Ectodermal cell (in vitro differentiated cells): Measurements from ENCODE around the gene OR6B1.
"Not testable (repeated sequence)": the region's sequence is repeated elsewhere in the genome, so short reads cannot be mapped to it uniquely, and the experiment has no call there.

Experiments used
- H3K27ac ChIP-seq: 2 replicates; pipeline ENCODE4 v1.7.0; 2013; ENCODE audit warnings: mild to moderate bottlenecking, low read depth, low read length; ENCODE audit not compliant: insufficient read depth, poor library complexity, severe bottlenecking
- H3K27me3 ChIP-seq: 2 replicates; pipeline ENCODE4 v1.7.0; 2013; ENCODE audit warnings: mild to moderate bottlenecking, low read length; ENCODE audit not compliant: insufficient read depth, control insufficient read depth, poor library complexity, severe bottlenecking
- H3K36me3 ChIP-seq: one replicate; pipeline ENCODE4 v1.7.0; 2013; ENCODE audit warnings: low read length; ENCODE audit not compliant: control insufficient read depth, insufficient read depth
- H3K4me1 ChIP-seq: one replicate; pipeline ENCODE4 v1.7.0; 2013; ENCODE audit warnings: low read length; ENCODE audit not compliant: control insufficient read depth, insufficient read depth
- H3K4me3 ChIP-seq: 2 replicates; pipeline ENCODE4 v1.7.0; 2013; ENCODE audit warnings: low read depth, low read length, control low read depth; ENCODE audit not compliant: insufficient read depth
- H3K9me3 ChIP-seq: 2 replicates; pipeline ENCODE4 v1.7.0; 2013; ENCODE audit warnings: mild to moderate bottlenecking, low read length, moderate library complexity; ENCODE audit not compliant: control insufficient read depth
- WGBS, 2 experiments: methylation state at CpG; one replicate each; pipeline ENCODE4 v1.1.7; 2013; ENCODE audit warnings: missing lambda C conversion rate in 2 of 2; 5-methylcytosine and 5-hydroxymethylcytosine counted together

Gene OR6B1

DNA sequence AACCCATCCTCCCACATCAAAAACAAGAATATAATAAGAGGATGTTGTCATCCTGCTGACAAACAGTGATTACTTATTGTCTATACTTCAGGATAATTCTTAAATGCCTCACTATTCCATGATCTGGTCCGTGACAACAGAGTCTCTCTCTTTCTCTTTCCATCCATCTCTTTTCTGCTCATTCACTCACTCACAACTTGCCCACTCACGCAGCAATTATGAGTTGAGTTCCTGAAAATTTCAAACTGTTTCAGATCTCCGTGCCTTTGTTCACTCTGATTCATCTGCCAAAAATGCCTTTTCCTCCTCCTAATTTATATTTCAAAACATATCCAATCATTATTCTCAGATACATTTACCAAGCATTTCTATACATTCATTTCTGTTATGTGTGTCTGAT lies 1.4 kb downstream of the OR6B1 start:
- no peaks in the 10 kb centered on the region for H3K9me3 ChIP-seq
- no peaks in the 10 kb centered on the region for H3K4me1 ChIP-seq
- no peak overlapping the region for H3K27ac ChIP-seq
- no peaks in the 10 kb centered on the region for H3K36me3 ChIP-seq
- H3K4me3 ChIP-seq, result no peak overlapping the region
- H3K27me3 ChIP-seq, result no peaks in the 10 kb centered on the region
- 90 to 94% methylated on average over 3 of the region's 3 CpGs for WGBS, 2 experiments

- no peaks in the 10 kb centered on the region for H3K36me3 ChIP-seq
- no peaks in the 10 kb centered on the region for H3K4me1 ChIP-seq
- H3K4me3 ChIP-seq, result no peak overlapping the region
- H3K27ac ChIP-seq, result no peak overlapping the region
- WGBS, 2 experiments, result 89 to 93% methylated on average over 5 of the region's 5 CpGs
- H3K9me3 ChIP-seq, result no peaks in the 10 kb centered on the region
- no peaks in the 10 kb centered on the region for H3K27me3 ChIP-seq
These were observed 4.6 kb downstream of the OR6B1 start for GRCh38 chr7:144004703-144005102.

DNA sequence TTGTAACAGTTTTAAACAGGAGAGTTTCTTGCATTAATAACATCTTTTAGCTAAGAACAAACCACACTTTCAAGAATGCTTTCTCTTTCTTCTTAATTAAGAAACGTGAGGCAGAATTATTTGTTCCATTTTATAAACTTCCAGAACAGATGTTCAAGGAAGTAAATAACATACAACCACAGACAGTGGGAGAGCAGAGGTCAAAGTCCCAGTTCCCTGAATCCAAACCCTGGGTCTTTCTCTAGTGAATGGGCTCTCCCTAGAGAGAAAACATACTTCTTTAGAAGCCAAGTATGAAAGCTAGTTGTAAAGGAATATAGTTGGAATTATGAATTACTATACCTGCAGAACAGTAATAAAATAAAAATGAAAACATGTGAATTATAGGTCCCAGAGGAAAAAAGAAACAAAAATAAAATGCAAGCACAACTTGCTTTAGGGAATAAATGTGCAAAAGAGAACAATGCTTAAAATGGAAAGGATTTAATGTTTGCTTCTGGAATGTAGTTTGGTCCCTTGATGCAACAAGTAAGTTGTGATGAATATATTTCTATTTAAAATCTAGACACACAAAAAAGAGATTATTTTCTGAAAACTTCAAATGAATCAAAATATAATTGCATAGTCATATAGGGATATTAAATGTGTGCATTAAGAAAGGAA lies 6.0 kb downstream of the OR6B1 start:
- 71 to 89% methylated on average over 1 of the region's 1 CpG for WGBS, 2 experiments
- H3K4me1 ChIP-seq, result no peaks in the 10 kb centered on the region
- H3K27me3 ChIP-seq, result no peaks in the 10 kb centered on the region
- H3K27ac ChIP-seq, result no peak overlapping the region
- no peaks in the 10 kb centered on the region for H3K36me3 ChIP-seq
- H3K4me3 ChIP-seq, result no peak overlapping the region
- H3K9me3 ChIP-seq, result no peaks in the 10 kb centered on the region

GRCh38 chr7:144006692-144007042 lies 6.5 kb downstream of the OR6B1 start:
- H3K4me3 ChIP-seq, result no peak overlapping the region
- H3K27ac ChIP-seq, result no peak overlapping the region
- no peaks in the 10 kb centered on the region for H3K36me3 ChIP-seq
- H3K4me1 ChIP-seq, result no peaks in the 10 kb centered on the region
- no peaks in the 10 kb centered on the region for H3K27me3 ChIP-seq
- no peaks in the 10 kb centered on the region for H3K9me3 ChIP-seq
- 91 to 94% methylated on average over 1 of the region's 1 CpG for WGBS, 2 experiments

- Histone ChIP-seq H3K27ac (no peak overlapping the region), H3K4me1 (no peaks in the 10 kb centered on the region), H3K4me3 (no peak overlapping the region), H3K9me3 (no peaks in the 10 kb centered on the region), H3K36me3 (no peaks in the 10 kb centered on the region), H3K27me3 (no peaks in the 10 kb centered on the region)
- WGBS, 2 experiments, result 88 to 91% methylated on average over 2 of the region's 2 CpGs
These were observed 9.2 kb downstream of the OR6B1 start for GRCh38 chr7:144009361-144009760.

- not testable (repeated sequence) for H3K9me3 ChIP-seq, H3K36me3 ChIP-seq, H3K27ac ChIP-seq, H3K4me3 ChIP-seq, H3K4me1 ChIP-seq, H3K27me3 ChIP-seq
These were observed 9.9 kb downstream of the OR6B1 start for GRCh38 chr7:144010061-144010460.

DNA sequence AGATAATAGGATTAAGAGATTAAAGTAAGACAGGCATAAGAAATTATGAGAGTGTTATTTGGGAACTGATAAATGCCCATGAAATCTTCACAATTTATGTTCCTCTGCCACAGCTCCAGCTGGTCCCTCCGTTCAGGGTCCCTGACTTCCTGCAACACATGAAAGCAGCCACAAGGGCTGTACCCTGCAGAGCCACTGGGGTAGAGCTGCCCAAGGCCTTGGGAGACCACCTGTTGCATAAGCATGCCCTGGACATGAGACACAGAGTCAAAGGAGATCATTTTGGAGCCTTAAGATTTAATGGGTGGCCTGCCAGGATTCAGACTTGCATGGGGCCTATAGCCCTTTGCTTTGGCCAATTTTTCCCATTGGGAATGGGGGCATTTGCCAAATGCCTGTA lies 10.7 kb downstream of the OR6B1 start:
- H3K4me1 ChIP-seq, H3K27ac ChIP-seq, H3K4me3 ChIP-seq, H3K27me3 ChIP-seq, H3K36me3 ChIP-seq, H3K9me3 ChIP-seq: not testable (repeated sequence)
- WGBS, 2 experiments, result 74 to 92% methylated on average over 1 of the region's 1 CpG

- no peak overlapping the region for H3K4me3 ChIP-seq
- no peaks in the 10 kb centered on the region for H3K4me1 ChIP-seq
- 72 to 86% methylated on average over 5 of the region's 5 CpGs for WGBS, 2 experiments
- H3K36me3 ChIP-seq, result no peaks in the 10 kb centered on the region
- H3K27ac ChIP-seq, result no peak overlapping the region
- no peaks in the 10 kb centered on the region for H3K27me3 ChIP-seq
- no peaks in the 10 kb centered on the region for H3K9me3 ChIP-seq
These were observed 11.5 kb downstream of the OR6B1 start for GRCh38 chr7:144011458-144012230.

DNA sequence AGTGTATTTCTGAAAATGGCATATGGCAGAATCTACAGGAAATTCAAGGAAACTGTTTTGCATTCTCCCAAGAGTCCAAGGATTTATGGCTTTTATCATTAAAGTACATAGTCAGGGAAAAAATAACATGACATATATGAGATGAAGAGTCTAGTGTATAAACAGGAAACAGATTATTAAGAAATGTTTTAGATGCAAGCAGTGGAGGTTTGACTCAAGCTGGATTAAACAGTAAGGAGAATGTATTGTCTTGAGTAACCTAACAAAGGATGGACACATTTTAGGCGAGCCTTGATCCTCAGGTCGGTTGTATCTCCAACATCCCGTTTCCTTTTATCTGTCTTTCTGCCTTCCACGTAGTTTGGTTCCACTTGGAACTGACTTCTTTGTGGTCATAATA lies 17.9 kb downstream of the OR6B1 start:
- Histone ChIP-seq H3K36me3 (no peaks in the 10 kb centered on the region), H3K4me3 (no peak overlapping the region), H3K27me3 (no peaks in the 10 kb centered on the region), H3K9me3 (no peaks in the 10 kb centered on the region), H3K4me1 (no peaks in the 10 kb centered on the region), H3K27ac (no peak overlapping the region)
- WGBS, 2 experiments, result 84 to 92% methylated on average over 4 of the region's 4 CpGs

GRCh38 chr7:144019457-144019856 lies 19.3 kb downstream of the OR6B1 start:
- WGBS, 2 experiments, result 86 to 90% methylated on average over 2 of the region's 2 CpGs
- H3K27ac ChIP-seq, result no peak overlapping the region
- no peaks in the 10 kb centered on the region for H3K36me3 ChIP-seq

More at GRCh38 chr7:144019457-144019856, 19.3 kb downstream of the OR6B1 start:
- Histone ChIP-seq H3K4me3 (no peak overlapping the region), H3K27me3 (no peaks in the 10 kb centered on the region), H3K9me3 (no peaks in the 10 kb centered on the region), H3K4me1 (no peaks in the 10 kb centered on the region)
